ENCODE results near the gene CFAP300.

The CFAP300 gene

GRCh38 chr11:102112509-102112821, 65.2 kb downstream of the CFAP300 start:
- DNase-seq (ENCODE audit: low read depth) = peak; percentile 36
- H3K4me3 ChIP-seq (ENCODE audit: low read depth, low read length) = peak overlapping the region; percentile 87

GRCh38 chr11:102114032-102114431, 66.8 kb downstream of the CFAP300 start:
- no peak for DNase-seq (ENCODE audit: low read depth)
- peak overlapping the region; percentile 13 for H3K4me3 ChIP-seq (ENCODE audit: low read depth, low read length)
- TF ChIP-seq CTCF (conservative IDR thresholded peaks at IDR 0.05; ENCODE audit: low read depth, low read length) = peak; percentile 15

More at GRCh38 chr11:102112509-102112821, 65.2 kb downstream of the CFAP300 start:
- TF ChIP-seq CTCF (conservative IDR thresholded peaks at IDR 0.05; ENCODE audit: low read depth, low read length) = no peak

- TF ChIP-seq CTCF (conservative IDR thresholded peaks at IDR 0.05; ENCODE audit: low read depth, low read length) = no peak
- DNase-seq (ENCODE audit: low read depth) = peak; percentile 93
- H3K4me3 ChIP-seq (ENCODE audit: low read depth, low read length) = no peak overlapping the region
Measured at GRCh38 chr11:102115557-102115956, 68.3 kb downstream of the CFAP300 start.

- no peak overlapping the region for H3K4me3 ChIP-seq (ENCODE audit: low read depth, low read length)
- TF ChIP-seq CTCF (conservative IDR thresholded peaks at IDR 0.05; ENCODE audit: low read depth, low read length) = no peak
- DNase-seq (ENCODE audit: low read depth) = no peak
Measured at GRCh38 chr11:102116453-102117205, 69.4 kb downstream of the CFAP300 start.

- H3K4me3 ChIP-seq (ENCODE audit: low read depth, low read length) = no peak overlapping the region
- DNase-seq (ENCODE audit: low read depth) = no peak
- TF ChIP-seq CTCF (conservative IDR thresholded peaks at IDR 0.05; ENCODE audit: low read depth, low read length) = no peak
Measured at GRCh38 chr11:102117472-102118113, 70.4 kb downstream of the CFAP300 start.

GRCh38 chr11:102118937-102119336, 71.7 kb downstream of the CFAP300 start:
- no peak for TF ChIP-seq CTCF (conservative IDR thresholded peaks at IDR 0.05; ENCODE audit: low read depth, low read length)
- no peak overlapping the region for H3K4me3 ChIP-seq (ENCODE audit: low read depth, low read length)
- DNase-seq (ENCODE audit: low read depth) = no peak

GRCh38 chr11:102119997-102120396, 72.8 kb downstream of the CFAP300 start:
- no peak for TF ChIP-seq CTCF (conservative IDR thresholded peaks at IDR 0.05; ENCODE audit: low read depth, low read length)
- H3K4me3 ChIP-seq (ENCODE audit: low read depth, low read length) = no peak overlapping the region
- peak; percentile 66 for DNase-seq (ENCODE audit: low read depth)
